ENCODE measurements around the gene PLEKHH3.
"Not testable (repeated sequence)": the region's sequence is repeated elsewhere in the genome, so short reads cannot be mapped to it uniquely, and the experiment has no call there.

Gene PLEKHH3

GRCh38 chr17:42669977-42670788 lies 6.6 kb downstream of the PLEKHH3 start:
- DNase-seq = no peak

DNA sequence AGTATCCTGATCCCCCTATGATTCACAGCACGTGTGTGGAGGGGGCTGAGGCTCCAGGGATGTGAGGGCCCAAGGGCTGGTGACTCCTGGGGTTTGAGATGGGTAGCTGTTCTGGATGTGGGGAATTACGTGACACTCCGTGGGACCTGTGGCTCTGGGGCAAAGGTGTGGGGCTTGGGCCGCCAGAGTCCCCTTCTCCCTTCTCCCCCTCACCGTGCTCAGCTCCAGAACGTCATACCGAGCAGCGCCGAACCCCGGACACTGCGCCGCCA lies 7.2 kb downstream of the PLEKHH3 start:
- no peak for DNase-seq

GRCh38 chr17:42667088-42667951 lies 9.5 kb downstream of the PLEKHH3 start:
- DNase-seq = no peak

DNA sequence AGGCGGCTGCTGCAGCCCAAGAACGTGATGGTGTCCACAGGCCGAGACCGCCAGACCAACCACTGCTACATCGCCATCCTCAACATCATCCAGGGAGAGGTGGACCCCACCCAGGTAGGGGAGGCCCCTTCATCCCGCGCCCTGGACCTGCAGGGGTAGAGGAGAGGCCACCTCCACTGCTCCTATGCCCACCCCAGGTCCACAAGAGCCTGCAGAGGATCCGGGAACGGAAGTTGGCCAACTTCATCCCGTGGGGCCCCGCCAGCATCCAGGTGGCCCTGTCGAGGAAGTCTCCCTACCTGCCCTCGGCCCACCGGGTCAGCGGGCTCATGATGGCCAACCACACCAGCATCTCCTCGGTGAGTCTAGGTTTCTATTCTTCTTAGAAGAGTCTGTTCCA lies 10.7 kb downstream of the PLEKHH3 start:
- DNase-seq = not testable (repeated sequence)

DNA sequence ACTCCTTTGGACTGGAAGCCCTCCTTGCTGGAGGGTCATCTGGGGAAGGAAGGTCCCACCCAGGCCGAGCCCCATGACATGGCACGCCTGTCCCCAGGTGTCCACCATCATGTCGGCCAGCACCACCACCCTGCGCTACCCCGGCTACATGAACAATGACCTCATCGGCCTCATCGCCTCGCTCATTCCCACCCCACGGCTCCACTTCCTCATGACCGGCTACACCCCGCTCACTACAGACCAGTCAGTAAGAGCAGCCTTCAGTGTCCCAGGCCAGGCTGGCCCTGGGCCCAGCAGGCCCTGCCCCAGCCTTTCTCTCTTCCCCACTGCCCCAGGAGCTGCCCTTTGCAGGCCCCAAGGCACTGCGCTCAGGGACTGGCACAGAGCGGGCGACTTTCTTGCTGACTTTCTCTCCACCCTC lies 11.2 kb downstream of the PLEKHH3 start:
- DNase-seq = no peak

DNA sequence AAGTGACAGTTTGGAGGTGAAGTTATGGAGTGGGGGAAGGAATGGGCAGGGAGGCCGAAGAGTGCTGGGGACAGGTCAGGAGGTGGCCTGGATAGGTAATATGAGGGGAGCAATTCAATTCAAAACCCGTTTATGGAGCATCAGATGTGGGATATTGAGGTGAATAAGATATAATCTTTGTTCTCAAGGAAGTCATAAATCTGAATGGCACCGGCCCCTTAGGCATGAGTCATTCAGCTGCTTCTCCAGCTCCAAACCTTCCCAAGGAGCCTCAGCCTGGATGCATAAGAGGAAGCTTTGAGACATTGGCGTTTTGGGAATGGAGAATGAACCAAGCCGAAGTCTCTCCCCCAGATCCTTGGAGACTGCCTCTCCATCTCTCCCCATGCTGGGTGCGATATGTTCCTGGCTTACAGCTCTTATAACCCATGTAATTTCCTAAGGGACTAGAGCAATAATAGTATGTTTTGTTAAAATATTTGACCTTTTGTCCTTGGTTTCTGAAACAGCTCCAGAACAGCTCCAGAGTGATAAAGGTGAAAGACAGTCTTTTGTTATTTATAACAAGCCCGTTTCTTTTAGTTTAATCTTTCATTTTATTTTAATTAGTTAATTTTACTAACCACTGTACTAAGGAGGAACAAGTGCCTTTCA lies 16.0 kb downstream of the PLEKHH3 start:
- DNase-seq = no peak

DNA sequence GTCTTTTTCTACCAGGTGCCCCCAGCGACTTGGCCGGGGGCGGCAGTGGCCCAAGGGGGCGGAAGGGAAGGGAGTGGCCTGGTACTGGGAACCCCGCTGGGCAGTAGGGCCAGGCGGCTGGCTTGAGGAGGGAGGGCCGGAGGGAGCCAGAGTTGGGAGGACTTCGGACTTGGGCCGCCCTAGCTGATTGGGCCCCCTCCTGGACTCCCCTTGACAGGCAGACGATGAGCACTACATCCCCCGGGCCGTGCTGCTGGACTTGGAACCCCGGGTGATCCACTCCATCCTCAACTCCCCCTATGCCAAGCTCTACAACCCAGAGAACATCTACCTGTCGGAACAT lies 16.9 kb downstream of the PLEKHH3 start:
- DNase-seq = not testable (repeated sequence)

DNA sequence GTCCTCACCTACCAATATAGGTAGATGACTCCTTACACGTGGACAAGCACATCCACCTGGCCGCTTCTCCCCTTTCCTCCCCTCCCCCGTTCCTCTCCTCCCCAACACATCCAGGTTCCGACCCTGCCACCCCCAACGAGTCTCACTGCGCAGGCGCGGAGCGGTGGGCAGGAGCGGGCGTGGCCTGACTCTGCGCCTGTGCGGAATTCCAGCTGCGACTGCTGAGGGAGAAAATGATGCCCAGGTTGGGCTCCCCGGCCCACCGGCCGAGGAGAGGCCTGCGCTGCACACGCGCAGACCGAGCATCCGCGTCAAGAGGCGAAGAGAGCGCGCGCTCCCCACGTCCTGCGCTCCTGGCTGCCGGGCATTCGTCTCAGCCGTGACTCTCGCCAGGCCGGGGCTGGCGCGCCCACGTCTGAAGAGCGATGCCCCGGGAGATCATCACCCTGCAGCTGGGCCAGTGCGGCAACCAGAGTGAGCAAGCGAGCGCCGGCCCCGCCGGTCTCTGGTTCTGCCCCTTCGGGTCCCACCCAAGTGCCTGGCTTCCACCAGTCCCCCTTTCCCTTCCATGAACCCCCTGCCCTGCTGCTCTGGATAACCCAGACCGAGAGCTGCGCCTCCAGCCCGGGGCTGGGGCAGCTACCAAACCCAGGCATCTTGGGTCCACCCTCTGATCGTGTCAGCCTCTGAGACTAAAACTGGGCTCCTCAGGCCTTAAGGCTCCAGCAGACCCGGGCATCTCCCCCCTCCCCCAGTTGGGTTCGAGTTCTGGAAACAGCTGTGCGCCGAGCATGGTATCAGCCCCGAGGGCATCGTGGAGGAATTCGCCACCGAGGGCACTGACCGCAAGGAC lies 17.5 kb downstream of the PLEKHH3 start, which contains the start of gene TUBG2:
Gene TUBG2 (plus strand): TSS at position 206 of the 853 bp plus-strand sequence. CDS start 220 bp downstream, at position 426.
- no peak for DNase-seq

DNA sequence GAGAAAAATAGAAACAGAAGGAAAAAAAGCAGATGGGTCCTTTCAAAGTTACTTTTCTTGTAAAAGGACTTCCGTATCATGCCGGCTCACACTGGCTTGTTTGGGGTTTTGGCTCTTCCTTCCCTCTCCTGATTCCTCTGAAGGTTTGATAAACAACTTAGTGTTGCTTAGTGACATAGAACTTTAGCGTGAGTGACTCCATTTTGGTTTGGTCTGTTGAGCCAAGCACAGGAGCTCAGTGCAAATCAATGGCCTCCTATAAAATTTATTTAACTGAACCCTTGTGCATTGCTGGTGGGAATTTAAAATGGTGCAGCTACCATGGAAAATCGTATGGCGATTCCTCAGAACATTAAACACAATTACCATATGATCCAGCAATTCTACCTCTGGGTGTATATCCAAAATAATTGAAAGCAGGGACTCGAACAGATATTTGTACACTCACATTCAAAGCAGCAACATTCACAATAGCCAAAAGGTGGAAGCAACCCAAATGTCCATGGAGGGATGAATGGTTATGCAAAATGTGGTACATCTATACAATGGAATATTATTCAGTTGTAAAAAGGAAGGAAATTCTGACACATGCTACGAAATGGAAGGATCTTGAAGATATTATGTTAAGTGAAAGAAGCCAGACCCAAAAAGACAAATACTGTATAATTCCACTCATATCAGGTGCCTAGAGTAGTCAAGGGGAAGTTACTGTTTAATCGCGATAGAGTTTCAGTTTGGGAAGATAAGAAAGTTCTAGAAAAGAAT lies 18.8 kb downstream of the PLEKHH3 start:
- no peak for DNase-seq

DNA sequence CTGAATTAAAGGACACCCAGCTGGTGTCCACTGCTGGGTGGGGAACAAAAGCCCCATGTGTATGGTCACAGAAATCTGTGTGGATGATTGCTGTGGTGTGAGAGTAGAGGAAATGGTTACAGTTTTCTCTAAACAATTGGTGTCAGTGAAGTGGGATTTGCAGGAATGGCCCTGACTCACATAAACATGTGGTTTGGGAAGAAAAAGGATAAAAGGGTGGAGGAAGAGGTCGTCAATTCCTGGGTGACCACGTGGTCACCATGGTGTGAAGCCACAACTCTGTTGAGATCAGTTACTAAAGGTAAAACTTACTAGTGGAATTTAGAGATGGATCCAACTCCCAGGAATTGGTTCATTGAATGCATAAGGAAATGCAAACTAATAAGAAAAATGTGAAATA lies 21.3 kb downstream of the PLEKHH3 start:
- no peak for DNase-seq

- no peak for DNase-seq
Measured at GRCh38 chr17:42653179-42654124, 23.3 kb downstream of the PLEKHH3 start.

DNA sequence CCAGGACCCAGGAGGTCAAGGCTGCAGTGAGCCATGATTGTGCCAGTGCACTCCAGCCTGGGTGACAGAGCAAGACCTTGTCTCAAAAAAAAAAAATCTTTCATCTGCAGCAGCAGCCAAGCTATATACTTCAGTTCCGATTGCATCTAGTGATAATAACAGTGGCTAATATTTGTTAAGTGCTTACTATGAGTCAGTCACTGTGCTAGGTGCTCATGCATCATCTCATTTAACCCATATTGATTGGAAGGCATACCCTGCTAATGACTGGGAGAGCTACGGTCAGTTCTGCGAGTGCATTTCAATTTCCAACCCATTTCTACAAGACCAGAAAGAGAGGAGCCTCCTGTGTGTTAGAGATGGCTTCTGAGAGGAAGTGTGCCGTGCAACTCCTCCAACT lies 25.4 kb downstream of the PLEKHH3 start:
- no peak for DNase-seq

- no peak for DNase-seq
Measured at GRCh38 chr17:42647778-42648177, 29.0 kb downstream of the PLEKHH3 start.

GRCh38 chr17:42642336-42642735 lies 34.5 kb downstream of the PLEKHH3 start:
- no peak for DNase-seq

GRCh38 chr17:42640121-42640520 lies 36.7 kb downstream of the PLEKHH3 start:
- no peak for DNase-seq

GRCh38 chr17:42639525-42640113 lies 37.2 kb downstream of the PLEKHH3 start:
- DNase-seq = no peak

GRCh38 chr17:42632949-42633444 lies 43.8 kb downstream of the PLEKHH3 start:
- DNase-seq = no peak

DNA sequence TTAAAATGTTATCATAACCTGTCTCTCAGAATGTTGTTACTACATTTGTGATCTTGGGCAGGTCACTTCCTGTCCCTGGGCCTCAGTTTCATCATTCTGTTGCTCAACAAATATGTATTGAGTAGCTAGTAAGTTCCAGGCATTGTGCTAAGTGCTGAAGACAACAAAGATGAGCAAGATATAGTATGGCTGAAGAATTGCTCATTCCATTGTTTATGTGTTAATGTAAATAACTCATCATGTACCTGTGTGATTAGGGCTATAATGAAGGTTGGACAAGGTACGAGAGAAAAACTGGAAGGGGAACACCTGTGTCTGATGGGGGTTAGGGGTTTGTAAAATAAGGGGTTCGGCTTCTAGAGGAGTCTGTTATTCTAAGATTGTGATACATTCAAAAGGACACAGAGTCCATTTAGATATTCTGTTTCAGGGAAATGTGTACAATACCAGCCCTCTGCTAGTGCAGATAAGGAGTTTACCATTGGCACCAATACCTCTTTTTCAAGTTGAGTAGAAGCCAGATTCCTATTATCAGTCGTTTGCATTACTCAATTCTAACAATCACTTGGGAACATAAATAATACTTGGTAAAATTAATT lies 47.3 kb downstream of the PLEKHH3 start:
- no peak for DNase-seq

- not testable (repeated sequence) for DNase-seq
Measured at GRCh38 chr17:42627032-42627764, 49.6 kb downstream of the PLEKHH3 start.
